Type B pancreatic cell (in vitro differentiated cells): Measurements from ENCODE around the gene SAFB2. TPM values are rescaled to one million over a fixed set of nuclear protein-coding genes. Genes with fewer than 3 reads are reported as not detected.
A peak's percentile ranks its signal among the peaks of the same experiment; 100 is the strongest.

ENCODE experiments used
- DNase-seq: peaks from one replicate; pipeline ENCODE4 v3.0.0; 2021; ENCODE audit warnings: mixed read lengths; ENCODE audit not compliant: unreplicated experiment; ENCODE audit errors: extremely low spot score
- H3K27ac Mint-ChIP-seq: 2 replicates; pipeline ENCODE4 v1.8.0; 2021; ENCODE audit warnings: mild to moderate bottlenecking, mixed read lengths
- H3K27me3 Mint-ChIP-seq: 2 replicates; pipeline ENCODE4 v1.8.0; 2021; ENCODE audit warnings: mixed read lengths
- H3K36me3 Mint-ChIP-seq: 2 replicates; pipeline ENCODE4 v1.8.0; 2021; ENCODE audit warnings: mixed read lengths
- H3K4me1 Mint-ChIP-seq: one replicate; pipeline ENCODE4 v1.8.0; 2021; ENCODE audit warnings: mixed read lengths; ENCODE audit not compliant: unreplicated experiment
- H3K4me3 Mint-ChIP-seq: 2 replicates; pipeline ENCODE4 v1.8.0; 2021; ENCODE audit warnings: mild to moderate bottlenecking, mixed read lengths
- H3K9me3 Mint-ChIP-seq: 2 replicates; pipeline ENCODE4 v1.8.0; 2021; ENCODE audit warnings: mixed read lengths
- CTCF ChIP-seq: fragments of 200-600 bp; sonication (generic); conservative IDR thresholded peaks from 2 replicates; pipeline ENCODE4 v1.5.0; 2021; ENCODE audit warnings: antibody characterized with exemption, mild to moderate bottlenecking
- total RNA-seq: library from RNA; stranded (reverse); gene quantifications from 2 replicates; pipeline ENCODE4 v1.2.1, GENCODE V29; 2021; ENCODE audit warnings: low replicate concordance

Gene SAFB2
- total RNA-seq, 1 donor from 2014 or later = 93.4 TPM

- TF ChIP-seq CTCF = no peak
- no peak for DNase-seq
- H3K4me3 Mint-ChIP-seq = peak overlapping the region; percentile 100
- H3K36me3 Mint-ChIP-seq = peaks cover 28% of the 10 kb centered on the region
- no peaks in the 10 kb centered on the region for H3K27me3 Mint-ChIP-seq
- peak overlapping the region; percentile 100 for H3K27ac Mint-ChIP-seq
- no peaks in the 10 kb centered on the region for H3K9me3 Mint-ChIP-seq
- peaks cover 38% of the 10 kb centered on the region for H3K4me1 Mint-ChIP-seq
Measured at GRCh38 chr19:5621945-5622464, 571 bp downstream of the SAFB2 start.

GRCh38 chr19:5621311-5621944 lies 1.1 kb downstream of the SAFB2 start:
- TF ChIP-seq CTCF = no peak
- H3K27ac Mint-ChIP-seq = peak overlapping the region; percentile 100
- no peak for DNase-seq
- H3K9me3 Mint-ChIP-seq = no peaks in the 10 kb centered on the region
- H3K36me3 Mint-ChIP-seq = peaks cover 25% of the 10 kb centered on the region
- H3K4me3 Mint-ChIP-seq = peak overlapping the region; percentile 100
- H3K27me3 Mint-ChIP-seq = no peaks in the 10 kb centered on the region
- peaks cover 35% of the 10 kb centered on the region for H3K4me1 Mint-ChIP-seq

- Mint-ChIP-seq H3K36me3 (peaks cover 20% of the 10 kb centered on the region), H3K27me3 (no peaks in the 10 kb centered on the region), H3K9me3 (no peaks in the 10 kb centered on the region), H3K27ac (peak overlapping the region; percentile 100), H3K4me1 (peaks cover 21% of the 10 kb centered on the region), H3K4me3 (peak overlapping the region; percentile 100)
- no peak for DNase-seq
- TF ChIP-seq CTCF = no peak
Measured at GRCh38 chr19:5619946-5620345, 2.6 kb downstream of the SAFB2 start.

- Mint-ChIP-seq H3K27ac (no peak overlapping the region), H3K36me3 (peaks cover 28% of the 10 kb centered on the region), H3K4me1 (peaks cover 15% of the 10 kb centered on the region), H3K27me3 (no peaks in the 10 kb centered on the region), H3K4me3 (no peak overlapping the region), H3K9me3 (no peaks in the 10 kb centered on the region)
- no peak for TF ChIP-seq CTCF
- no peak for DNase-seq
Measured at GRCh38 chr19:5618591-5618990, 4.0 kb downstream of the SAFB2 start.

GRCh38 chr19:5617080-5617479 lies 5.5 kb downstream of the SAFB2 start:
- no peak overlapping the region for H3K27ac Mint-ChIP-seq
- no peak overlapping the region for H3K4me3 Mint-ChIP-seq
- TF ChIP-seq CTCF = no peak

More at GRCh38 chr19:5617080-5617479, 5.5 kb downstream of the SAFB2 start:
- H3K9me3 Mint-ChIP-seq = no peaks in the 10 kb centered on the region
- no peaks in the 10 kb centered on the region for H3K27me3 Mint-ChIP-seq
- no peak for DNase-seq
- H3K4me1 Mint-ChIP-seq = peaks cover 12% of the 10 kb centered on the region
- H3K36me3 Mint-ChIP-seq = peaks cover 26% of the 10 kb centered on the region
